SK-MEL-5 (cell line): ENCODE data around the gene FNIP1. TPM values are rescaled to one million over a fixed set of nuclear protein-coding genes. Genes with fewer than 3 reads are reported as not detected.
"Not testable (repeated sequence)": the region's sequence is repeated elsewhere in the genome, so short reads cannot be mapped to it uniquely, and the experiment has no call there.

ENCODE experiments used
- DNase-seq: peaks from one replicate; pipeline ENCODE4 v3.0.0-alpha.2; 2016; ENCODE audit warnings: low read depth, low spot score
- in situ Hi-C: cut with HindIII; loops from 2 replicates; pipeline ENCODE4 v1.10.0; 2016; ENCODE audit warnings: low sequenced_read_pairs, high pct_unique_total_duplicates, low pct_unique_long_range_greater_than_20kb
- total RNA-seq: library from RNA; depleted of rRNA; stranded (reverse); fragments of >200 nt; shearing (Covaris generic); gene quantifications from 2 replicates; pipeline ENCODE4 v1.2.3, GENCODE V29; 2014

The FNIP1 gene
- total RNA-seq, 1 experiment from 2014 or later: 36.2 TPM

DNA sequence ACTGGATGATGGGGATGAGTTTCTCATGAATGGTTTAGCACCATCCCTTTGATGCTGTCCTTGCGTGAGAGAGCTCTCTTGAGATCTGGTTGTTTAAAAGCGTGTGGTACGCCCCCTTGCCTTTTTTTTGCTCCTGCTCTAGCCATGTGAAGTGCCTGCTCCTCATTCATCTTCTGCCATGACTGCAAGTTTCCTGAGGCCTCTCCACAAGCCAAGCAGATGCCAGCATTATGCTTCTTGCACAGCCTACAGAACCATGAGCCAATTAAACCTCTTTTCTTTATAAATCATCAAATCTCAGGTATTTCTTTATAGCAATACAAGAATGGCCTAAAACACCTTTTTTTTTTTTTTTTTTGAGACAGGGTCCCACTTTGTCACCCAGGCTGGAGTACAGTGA lies 32.8 kb downstream of the FNIP1 start:
- no peak for DNase-seq
- in situ Hi-C loops: no loop called here

DNA sequence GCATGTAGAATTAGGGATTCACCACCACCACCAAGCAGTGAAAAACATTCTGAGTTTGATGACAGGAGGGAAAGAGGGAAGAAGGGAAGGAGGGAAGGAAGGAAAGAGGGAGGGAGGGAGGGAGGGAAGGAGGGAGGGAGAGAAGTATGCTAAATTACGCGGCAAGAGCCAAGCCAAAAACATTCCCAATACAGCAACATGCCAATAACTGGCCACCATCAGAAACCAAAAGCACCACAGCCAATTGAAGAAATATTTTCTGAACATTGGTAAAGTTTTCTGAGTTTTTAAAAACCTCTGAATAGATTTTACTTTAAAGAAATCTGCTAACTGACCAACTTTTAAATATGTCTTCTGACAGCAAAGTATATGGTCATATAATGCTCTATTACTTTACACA lies 36.0 kb downstream of the FNIP1 start:
- DNase-seq: no peak
- in situ Hi-C loops: no loop called here

DNA sequence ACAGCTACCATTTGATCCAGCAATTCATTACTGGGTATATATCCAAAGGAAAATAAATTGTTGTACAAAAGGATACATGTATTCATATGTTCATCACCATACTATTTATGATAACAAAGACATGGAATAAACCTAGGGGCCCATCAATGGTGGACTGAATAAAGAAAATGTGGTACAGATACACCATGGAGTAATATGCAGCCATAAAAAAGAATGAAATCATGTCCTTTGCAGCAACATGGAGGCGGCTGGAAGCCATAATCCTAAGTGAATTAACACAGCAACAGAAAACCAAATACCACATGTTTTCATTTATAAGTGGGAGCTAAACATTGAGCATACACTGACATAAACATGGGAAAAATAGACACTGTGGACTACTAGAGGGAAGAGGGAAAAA lies 37.1 kb downstream of the FNIP1 start:
- in situ Hi-C loops: no loop called here

GRCh38 chr5:131758520-131758900 lies 38.3 kb downstream of the FNIP1 start:
- no peak for DNase-seq
- in situ Hi-C loops: no loop called here

More for the DNA sequence above, 37.1 kb downstream of the FNIP1 start:
- no peak for DNase-seq

GRCh38 chr5:131757830-131758519 lies 38.8 kb downstream of the FNIP1 start:
- DNase-seq: no peak
- in situ Hi-C loops: no loop called here

GRCh38 chr5:131756942-131757341 lies 39.9 kb downstream of the FNIP1 start:
- no peak for DNase-seq
- in situ Hi-C loops: no loop called here

GRCh38 chr5:131754363-131754762 lies 42.5 kb downstream of the FNIP1 start:
- in situ Hi-C loops: no loop called here
- no peak for DNase-seq

GRCh38 chr5:131751506-131751905 lies 45.3 kb downstream of the FNIP1 start:
- no peak for DNase-seq
- in situ Hi-C loops: no loop called here

DNA sequence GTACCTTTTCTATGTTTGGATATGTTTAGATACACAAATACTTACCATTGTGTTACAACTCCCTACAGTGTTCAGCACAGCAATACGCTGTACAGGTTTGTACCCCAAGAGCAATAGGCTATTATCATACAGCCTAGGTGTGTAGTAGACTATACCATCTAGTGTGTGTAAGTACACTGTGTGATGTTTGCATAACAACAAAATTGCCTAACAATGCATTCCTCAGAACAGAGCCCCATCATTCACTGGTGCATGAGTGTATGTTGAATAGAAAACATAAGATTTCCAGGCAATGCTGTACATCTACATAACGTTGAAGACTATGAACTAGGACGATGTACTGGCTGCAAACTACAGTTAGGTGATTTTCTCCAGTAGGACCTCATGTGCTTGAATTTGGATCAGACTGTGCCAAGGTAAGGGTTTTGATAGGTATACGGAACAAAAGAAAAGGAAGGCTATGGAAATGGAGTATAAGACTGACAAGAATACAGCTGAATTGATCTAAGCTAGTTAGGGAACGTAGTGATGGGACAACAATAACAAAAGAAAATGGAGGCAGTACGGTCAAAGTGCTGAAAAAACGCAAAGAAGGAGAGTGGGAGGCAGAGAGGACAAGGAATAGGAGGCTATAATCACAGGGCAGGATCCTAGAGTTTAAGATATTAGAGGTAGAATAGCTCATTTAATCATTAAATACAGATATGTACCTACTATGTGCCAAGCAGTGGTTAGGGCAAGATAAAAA lies 46.9 kb downstream of the FNIP1 start:
- in situ Hi-C loops: no loop called here
- DNase-seq: no peak

- no peak for DNase-seq
- in situ Hi-C loops: no loop called here
Measured at GRCh38 chr5:131749138-131749537, 47.7 kb downstream of the FNIP1 start.

GRCh38 chr5:131747180-131748105 lies 49.4 kb downstream of the FNIP1 start:
- in situ Hi-C loops: no loop called here
- no peak for DNase-seq

- in situ Hi-C loops: no loop called here
- no peak for DNase-seq
Measured at GRCh38 chr5:131746423-131746822, 50.4 kb downstream of the FNIP1 start.

- in situ Hi-C loops: no loop called here
- DNase-seq: no peak
Measured at GRCh38 chr5:131745703-131746102, 51.1 kb downstream of the FNIP1 start.

GRCh38 chr5:131745155-131745554 lies 51.7 kb downstream of the FNIP1 start:
- in situ Hi-C loops: no loop called here
- no peak for DNase-seq

- in situ Hi-C loops: no loop called here
- no peak for DNase-seq
Measured at GRCh38 chr5:131740477-131740876, 56.3 kb downstream of the FNIP1 start.

- in situ Hi-C loops: no loop called here
- DNase-seq: no peak
Measured at GRCh38 chr5:131735393-131735792, 61.4 kb downstream of the FNIP1 start.

- DNase-seq, in situ Hi-C loops: not testable (repeated sequence)
Measured at GRCh38 chr5:131734939-131735338, 61.9 kb downstream of the FNIP1 start.

DNA sequence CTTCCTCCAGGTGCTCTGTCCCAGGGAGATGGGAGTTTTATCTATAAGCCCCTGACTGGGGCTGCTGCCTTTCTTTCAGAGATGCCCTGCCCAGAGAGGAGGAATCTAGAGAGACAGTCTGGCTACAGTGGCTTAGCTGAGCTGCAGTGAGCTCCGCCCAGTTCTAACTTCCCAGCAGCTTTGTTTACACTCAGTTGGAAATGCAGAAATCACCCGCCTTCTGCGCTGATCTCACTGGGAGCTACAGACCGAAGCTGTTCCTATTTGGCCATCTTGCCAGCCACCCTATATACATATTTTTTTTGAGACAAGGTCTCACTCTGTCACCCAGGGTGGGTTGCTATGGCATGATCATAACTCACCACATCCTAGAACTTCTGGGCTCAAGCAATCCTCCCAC lies 67.5 kb downstream of the FNIP1 start:
- DNase-seq, in situ Hi-C loops: not testable (repeated sequence)
